ENCODE data around the gene BRSK2.

DNA sequence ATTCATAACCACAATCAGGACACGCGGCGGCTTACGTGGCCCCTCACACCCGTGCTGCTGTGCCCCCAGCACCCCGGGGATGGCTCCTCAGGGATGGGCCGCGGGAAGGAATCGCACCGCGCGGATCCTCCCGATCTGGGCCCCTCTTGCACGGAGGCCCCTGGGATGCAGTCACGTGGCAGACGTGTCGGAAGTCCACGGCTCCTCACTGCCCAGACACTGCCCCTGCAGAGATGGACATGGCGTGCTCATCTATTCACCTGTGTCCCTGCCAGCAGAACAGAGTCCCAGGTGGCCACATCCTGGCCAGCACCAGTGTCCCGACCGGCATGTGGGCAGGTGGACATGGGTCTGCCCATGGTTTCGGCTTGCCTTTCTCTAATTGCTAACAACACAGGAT, 84.1 kb downstream of the BRSK2 start:
- TF ChIP-seq CREB1 (IDR thresholded peaks at IDR 0.05) (no peak), CREB1 (CRISPR knock-in tag; IDR thresholded peaks at IDR 0.05) (no peak), ILF3 (IDR thresholded peaks at IDR 0.05; ENCODE audit: borderline replicate concordance) (no peak), NR3C1 (CRISPR knock-in tag; IDR thresholded peaks at IDR 0.05) (no peak), POLR2AphosphoS5 (IDR thresholded peaks at IDR 0.05; ENCODE audit: control insufficient read depth, insufficient read depth, low read depth, low read length) (no peak), KAT2B (IDR thresholded peaks at IDR 0.05; ENCODE audit: low read depth, low read length) (no peak), ZC3H4 (CRISPR knock-in tag; IDR thresholded peaks at IDR 0.05; ENCODE audit: borderline replicate concordance) (no peak), CBFB (CRISPR knock-in tag; IDR thresholded peaks at IDR 0.05) (no peak), RBFOX2 (IDR thresholded peaks at IDR 0.05; ENCODE audit: low read depth, low read length) (no peak)
- TF ChIP-seq, protein P1, sequence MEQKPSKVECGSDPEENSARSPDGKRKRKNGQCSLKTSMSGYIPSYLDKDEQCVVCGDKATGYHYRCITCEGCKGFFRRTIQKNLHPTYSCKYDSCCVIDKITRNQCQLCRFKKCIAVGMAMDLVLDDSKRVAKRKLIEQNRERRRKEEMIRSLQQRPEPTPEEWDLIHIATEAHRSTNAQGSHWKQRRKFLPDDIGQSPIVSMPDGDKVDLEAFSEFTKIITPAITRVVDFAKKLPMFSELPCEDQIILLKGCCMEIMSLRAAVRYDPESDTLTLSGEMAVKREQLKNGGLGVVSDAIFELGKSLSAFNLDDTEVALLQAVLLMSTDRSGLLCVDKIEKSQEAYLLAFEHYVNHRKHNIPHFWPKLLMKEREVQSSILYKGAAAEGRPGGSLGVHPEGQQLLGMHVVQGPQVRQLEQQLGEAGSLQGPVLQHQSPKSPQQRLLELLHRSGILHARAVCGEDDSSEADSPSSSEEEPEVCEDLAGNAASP (IDR thresholded peaks at IDR 0.05), result no peak
- TF ChIP-seq, protein P2, sequence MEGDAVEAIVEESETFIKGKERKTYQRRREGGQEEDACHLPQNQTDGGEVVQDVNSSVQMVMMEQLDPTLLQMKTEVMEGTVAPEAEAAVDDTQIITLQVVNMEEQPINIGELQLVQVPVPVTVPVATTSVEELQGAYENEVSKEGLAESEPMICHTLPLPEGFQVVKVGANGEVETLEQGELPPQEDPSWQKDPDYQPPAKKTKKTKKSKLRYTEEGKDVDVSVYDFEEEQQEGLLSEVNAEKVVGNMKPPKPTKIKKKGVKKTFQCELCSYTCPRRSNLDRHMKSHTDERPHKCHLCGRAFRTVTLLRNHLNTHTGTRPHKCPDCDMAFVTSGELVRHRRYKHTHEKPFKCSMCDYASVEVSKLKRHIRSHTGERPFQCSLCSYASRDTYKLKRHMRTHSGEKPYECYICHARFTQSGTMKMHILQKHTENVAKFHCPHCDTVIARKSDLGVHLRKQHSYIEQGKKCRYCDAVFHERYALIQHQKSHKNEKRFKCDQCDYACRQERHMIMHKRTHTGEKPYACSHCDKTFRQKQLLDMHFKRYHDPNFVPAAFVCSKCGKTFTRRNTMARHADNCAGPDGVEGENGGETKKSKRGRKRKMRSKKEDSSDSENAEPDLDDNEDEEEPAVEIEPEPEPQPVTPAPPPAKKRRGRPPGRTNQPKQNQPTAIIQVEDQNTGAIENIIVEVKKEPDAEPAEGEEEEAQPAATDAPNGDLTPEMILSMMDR (IDR thresholded peaks at IDR 0.05 in 2 of 3, conservative IDR thresholded peaks at IDR 0.05 in 1 of 3; ENCODE audit: insufficient read depth in 2 of 3, low read depth in 1 of 3, low read length in 3 of 3), result no peak

All from K562 (cell line).